ENCODE measurements around the gene SEM1. TPM values are rescaled to one million over a fixed set of nuclear protein-coding genes. Genes with fewer than 3 reads are reported as not detected.
"Not testable (repeated sequence)": the region's sequence is repeated elsewhere in the genome, so short reads cannot be mapped to it uniquely, and the experiment has no call there.

The SEM1 gene
- total RNA-seq, 1 experiment from 2014 or later, result 71.2 TPM

- CTCF ChIA-PET, result no interaction called here
- Mint-ChIP-seq H3K27me3 (ENCODE audit: unreplicated experiment) (no peaks in the 10 kb centered on the region), H3K9me3 (ENCODE audit: low read depth, unreplicated experiment) (no peaks in the 10 kb centered on the region), H3K27ac (ENCODE audit: unreplicated experiment) (no peak overlapping the region), H3K36me3 (ENCODE audit: insufficient read depth, unreplicated experiment) (no peaks in the 10 kb centered on the region), H3K4me1 (ENCODE audit: low read depth, unreplicated experiment) (no peaks in the 10 kb centered on the region), H3K4me3 (ENCODE audit: low read depth, unreplicated experiment) (no peak overlapping the region)
- no TSS peak for BruUV-seq (replicated peaks)
- TF ChIP-seq CTCF (IDR thresholded peaks at IDR 0.05; ENCODE audit: unreplicated experiment), result no peak
- DNase-seq, result no peak
- intact Hi-C loops (cut with micrococcal nuclease; ENCODE audit: unreplicated experiment), result no loop called here
These were observed 46.2 kb downstream of the SEM1 start for GRCh38 chr7:96663457-96663856.

- DNase-seq; CTCF ChIA-PET; intact Hi-C loops (cut with micrococcal nuclease; ENCODE audit: unreplicated experiment); BruUV-seq (replicated peaks); H3K27ac Mint-ChIP-seq (ENCODE audit: unreplicated experiment); H3K9me3 Mint-ChIP-seq (ENCODE audit: low read depth, unreplicated experiment); H3K4me3 Mint-ChIP-seq (ENCODE audit: low read depth, unreplicated experiment); H3K27me3 Mint-ChIP-seq (ENCODE audit: unreplicated experiment); H3K4me1 Mint-ChIP-seq (ENCODE audit: low read depth, unreplicated experiment); H3K36me3 Mint-ChIP-seq (ENCODE audit: insufficient read depth, unreplicated experiment): not testable (repeated sequence)
These were observed 47.5 kb downstream of the SEM1 start for GRCh38 chr7:96662151-96662550.

- H3K4me3 Mint-ChIP-seq (ENCODE audit: low read depth, unreplicated experiment), result no peak overlapping the region
- DNase-seq, result no peak
- no TSS peak for BruUV-seq (replicated peaks)
- H3K4me1 Mint-ChIP-seq (ENCODE audit: low read depth, unreplicated experiment), result no peaks in the 10 kb centered on the region
- no peaks in the 10 kb centered on the region for H3K27me3 Mint-ChIP-seq (ENCODE audit: unreplicated experiment)
- intact Hi-C loops (cut with micrococcal nuclease; ENCODE audit: unreplicated experiment), result no loop called here
- CTCF ChIA-PET, result no interaction called here
- no peak overlapping the region for H3K27ac Mint-ChIP-seq (ENCODE audit: unreplicated experiment)
- no peaks in the 10 kb centered on the region for H3K9me3 Mint-ChIP-seq (ENCODE audit: low read depth, unreplicated experiment)
- H3K36me3 Mint-ChIP-seq (ENCODE audit: insufficient read depth, unreplicated experiment), result no peaks in the 10 kb centered on the region
- no peak for TF ChIP-seq CTCF (IDR thresholded peaks at IDR 0.05; ENCODE audit: unreplicated experiment)
These were observed 51.6 kb downstream of the SEM1 start for GRCh38 chr7:96658022-96658412.

GRCh38 chr7:96657347-96658021, 52.2 kb downstream of the SEM1 start:
- Mint-ChIP-seq H3K36me3 (ENCODE audit: insufficient read depth, unreplicated experiment) (no peaks in the 10 kb centered on the region), H3K4me3 (ENCODE audit: low read depth, unreplicated experiment) (no peak overlapping the region), H3K4me1 (ENCODE audit: low read depth, unreplicated experiment) (no peaks in the 10 kb centered on the region), H3K27me3 (ENCODE audit: unreplicated experiment) (no peaks in the 10 kb centered on the region), H3K9me3 (ENCODE audit: low read depth, unreplicated experiment) (no peaks in the 10 kb centered on the region), H3K27ac (ENCODE audit: unreplicated experiment) (no peak overlapping the region)
- intact Hi-C loops (cut with micrococcal nuclease; ENCODE audit: unreplicated experiment), result no loop called here
- DNase-seq, result no peak
- no TSS peak for BruUV-seq (replicated peaks)
- CTCF ChIA-PET, result no interaction called here
- no peak for TF ChIP-seq CTCF (IDR thresholded peaks at IDR 0.05; ENCODE audit: unreplicated experiment)

- Mint-ChIP-seq H3K9me3 (ENCODE audit: low read depth, unreplicated experiment) (no peaks in the 10 kb centered on the region), H3K27ac (ENCODE audit: unreplicated experiment) (no peak overlapping the region), H3K36me3 (ENCODE audit: insufficient read depth, unreplicated experiment) (no peaks in the 10 kb centered on the region), H3K4me3 (ENCODE audit: low read depth, unreplicated experiment) (no peak overlapping the region), H3K4me1 (ENCODE audit: low read depth, unreplicated experiment) (no peaks in the 10 kb centered on the region), H3K27me3 (ENCODE audit: unreplicated experiment) (no peaks in the 10 kb centered on the region)
- DNase-seq, result no peak
- no peak for TF ChIP-seq CTCF (IDR thresholded peaks at IDR 0.05; ENCODE audit: unreplicated experiment)
- intact Hi-C loops (cut with micrococcal nuclease; ENCODE audit: unreplicated experiment), result no loop called here
- CTCF ChIA-PET, result no interaction called here
- BruUV-seq (replicated peaks), result no TSS peak
These were observed 53.7 kb downstream of the SEM1 start for GRCh38 chr7:96655956-96656355.
